SK-N-SH (cell line): ENCODE data around the gene CFAP100. TPM values are rescaled to one million over a fixed set of nuclear protein-coding genes. Genes with fewer than 3 reads are reported as not detected.

Experiments
- CTCF ChIA-PET: fragments of 300-600, 350-600 bp; formaldehyde crosslinking; extraction: SDS; loops from one replicate; lab custom pipeline; 2021; lab: Yijun Ruan, JAX
- POLR2A ChIA-PET: fragments of 350-600 bp; sonication (Branson Sonifier 250); formaldehyde crosslinking; extraction: SDS; loops from one replicate; lab custom pipeline; 2020; ENCODE audit warnings: antibody characterized with exemption, inconsistent platforms; lab: Yijun Ruan, JAX
- DNase-seq: peaks from one replicate; pipeline ENCODE4 v3.0.0; 2012
- H2AFZ ChIP-seq: fragments of 200-600 bp; sonication (generic); 2 replicates; pipeline ENCODE4 v1.8.1; 2016; ENCODE audit warnings: antibody characterized with exemption, mild to moderate bottlenecking, low read depth
- H3F3A ChIP-seq: fragments of 200-600 bp; sonication (generic); replicated peaks from 2 replicates; pipeline ENCODE3; 2016; ENCODE audit warnings: antibody characterized with exemption, mild to moderate bottlenecking; ENCODE audit not compliant: insufficient read depth
- H3K27ac ChIP-seq, 2 experiments: fragments of 200-500 bp in 1 of 2; fragments of 200-600 bp in 1 of 2; sonication (Bioruptor generic) in 1 of 2; sonication (generic), shearing (Covaris generic) in 1 of 2; 2 replicates each; pipeline versions ENCODE4 v1.5.1 to v1.6.1; 2014 to 2016; ENCODE audit warnings: low read depth in 2 of 2, inconsistent platforms in 1 of 2, low read length in 1 of 2, mild to moderate bottlenecking in 1 of 2, mixed read lengths in 1 of 2
- H3K27me3 ChIP-seq: fragments of 200-600 bp; sonication (generic), shearing (Covaris generic); 2 replicates; pipeline ENCODE4 v1.6.1; 2016; ENCODE audit warnings: mixed run types; ENCODE audit not compliant: insufficient read depth
- H3K36me3 ChIP-seq, 2 experiments: fragments of 200-500 bp in 1 of 2; fragments of 200-600 bp in 1 of 2; sonication (Bioruptor generic) in 1 of 2; sonication (generic) in 1 of 2; replicated peaks in 1 of 2; 2 replicates each; pipeline versions ENCODE3 to v1.5.1; 2014 to 2016; ENCODE audit warnings: low read length in 1 of 2, mild to moderate bottlenecking in 1 of 2; ENCODE audit not compliant: insufficient read depth in 2 of 2, control insufficient read depth in 1 of 2
- H3K4me1 ChIP-seq, 2 experiments: fragments of 200-500 bp in 1 of 2; fragments of 200-600 bp in 1 of 2; sonication (Bioruptor generic) in 1 of 2; sonication (generic), shearing (Covaris generic) in 1 of 2; 2 replicates each; pipeline versions ENCODE4 v1.5.1 to v1.6.1; 2014 to 2016; ENCODE audit warnings: low read depth in 1 of 2, low read length in 1 of 2, mixed run types in 1 of 2; ENCODE audit not compliant: insufficient read depth in 2 of 2, control insufficient read depth in 1 of 2
- H3K4me2 ChIP-seq: fragments of 200-600 bp; sonication (generic), shearing (Covaris generic); 2 replicates; pipeline ENCODE4 v1.6.1; 2017; ENCODE audit warnings: mixed run types
- H3K4me3 ChIP-seq, 2 experiments: fragments of 200-500 bp in 1 of 2; fragments of 200-600 bp in 1 of 2; sonication (Bioruptor generic) in 1 of 2; sonication (generic), shearing (Covaris generic) in 1 of 2; 2 replicates each; pipeline versions ENCODE4 v1.5.1 to v1.8.1; 2014 to 2016; ENCODE audit warnings: low read depth in 2 of 2, inconsistent platforms in 1 of 2, low read length in 1 of 2, mild to moderate bottlenecking in 1 of 2, mixed read lengths in 1 of 2, moderate library complexity in 1 of 2
- H3K79me2 ChIP-seq: fragments of 200-600 bp; sonication (generic); 2 replicates; pipeline ENCODE4 v1.8.1; 2017; ENCODE audit warnings: mild to moderate bottlenecking; ENCODE audit not compliant: insufficient read depth
- H3K9ac ChIP-seq: fragments of 200-600 bp; sonication (generic); 2 replicates; pipeline ENCODE4 v1.6.1; 2017; ENCODE audit warnings: mixed run types
- H3K9me2 ChIP-seq: fragments of 200-600 bp; sonication (generic); 2 replicates; pipeline ENCODE4 v1.6.1; 2017; ENCODE audit warnings: mixed run types
- H3K9me3 ChIP-seq: fragments of 200-600 bp; sonication (generic); 2 replicates; pipeline ENCODE4 v1.6.1; 2017; ENCODE audit warnings: mixed run types, mild to moderate bottlenecking, moderate library complexity
- H4K20me1 ChIP-seq: fragments of 200-600 bp; sonication (generic); 2 replicates; pipeline ENCODE4 v1.6.1; 2017; ENCODE audit warnings: mild to moderate bottlenecking, mixed run types; ENCODE audit not compliant: insufficient read depth
- CHD2 ChIP-seq: fragments of 150-350 bp; IDR thresholded peaks from 2 replicates; pipeline ENCODE4 v1.6.1; 2018; ENCODE audit warnings: low read length; ENCODE audit not compliant: partially characterized antibody
- EP300 ChIP-seq, 2 experiments: IDR thresholded peaks; 2 replicates each; pipeline versions ENCODE4 v1.4.0 to v1.6.1; 2012; ENCODE audit warnings: borderline replicate concordance in 1 of 2, low read depth in 1 of 2, low read length in 1 of 2
- EZH2phosphoT487 ChIP-seq: fragments of 200-600 bp; sonication (generic); IDR thresholded peaks from 2 replicates; pipeline ENCODE4 v1.6.1; 2017; ENCODE audit warnings: low read depth, mixed run types, mild to moderate bottlenecking, antibody characterized with exemption, moderate library complexity, borderline replicate concordance
- FOSL2 ChIP-seq: IDR thresholded peaks from 2 replicates; pipeline ENCODE4 v1.4.0; 2012; ENCODE audit warnings: low read depth, mild to moderate bottlenecking, moderate library complexity, borderline replicate concordance
- FOXJ3 ChIP-seq: sonication (generic); formaldehyde crosslinking; IDR thresholded peaks from 2 replicates; pipeline ENCODE4 v1.5.1; 2020; ENCODE audit warnings: mild to moderate bottlenecking, missing genetic modification reagents
- GATA2 ChIP-seq: sonication (generic); formaldehyde crosslinking; IDR thresholded peaks from 2 replicates; pipeline ENCODE4 v1.5.0; 2020; ENCODE audit warnings: mild to moderate bottlenecking, missing genetic modification reagents
- JUND ChIP-seq: IDR thresholded peaks from 2 replicates; pipeline ENCODE4 v1.4.0; 2012
- MAX ChIP-seq: IDR thresholded peaks from 2 replicates; pipeline ENCODE4 v1.4.0; 2012; ENCODE audit warnings: low read depth
- MXI1 ChIP-seq: IDR thresholded peaks from 2 replicates; pipeline ENCODE4 v1.6.1; 2012; ENCODE audit warnings: mild to moderate bottlenecking, low read depth, low read length, improper control_type of control experiment
- NFIC ChIP-seq: IDR thresholded peaks from 2 replicates; pipeline ENCODE4 v1.4.0; 2012; ENCODE audit warnings: borderline replicate concordance
- RAD21 ChIP-seq: IDR thresholded peaks from 2 replicates; pipeline ENCODE4 v1.6.1; 2012; ENCODE audit warnings: mild to moderate bottlenecking, low read length
- RCOR1 ChIP-seq: fragments of 150-350 bp; IDR thresholded peaks from 2 replicates; pipeline ENCODE4 v1.6.1; 2017; ENCODE audit warnings: antibody characterized with exemption, low read length
- REST ChIP-seq: IDR thresholded peaks from 2 replicates; pipeline ENCODE4 v1.6.1; 2012; ENCODE audit warnings: mild to moderate bottlenecking, low read depth, low read length, moderate library complexity
- RFX5 ChIP-seq: IDR thresholded peaks from 2 replicates; pipeline ENCODE4 v1.6.1; 2012; ENCODE audit warnings: mild to moderate bottlenecking, improper control_type of control experiment, low read length
- RXRA ChIP-seq: IDR thresholded peaks from 2 replicates; pipeline ENCODE4 v1.4.0; 2012; ENCODE audit warnings: low read depth, mild to moderate bottlenecking, borderline replicate concordance
- SIN3A ChIP-seq: IDR thresholded peaks from 2 replicates; pipeline ENCODE4 v1.6.1; 2012; ENCODE audit warnings: low read depth, mild to moderate bottlenecking, low read length, moderate library complexity, borderline replicate concordance
- TAF1 ChIP-seq: IDR thresholded peaks from 2 replicates; pipeline ENCODE4 v1.6.1; 2012; ENCODE audit warnings: low read depth, mild to moderate bottlenecking, low read length, moderate library complexity, borderline replicate concordance
- TCF12 ChIP-seq: IDR thresholded peaks from 2 replicates; pipeline ENCODE4 v1.4.0; 2012
- TEAD4 ChIP-seq: IDR thresholded peaks from 2 replicates; pipeline ENCODE4 v1.4.0; 2012; ENCODE audit warnings: mild to moderate bottlenecking, borderline replicate concordance; ENCODE audit not compliant: insufficient read depth
- YY1 ChIP-seq: IDR thresholded peaks from 2 replicates; pipeline ENCODE4 v1.4.0; 2012; ENCODE audit warnings: low read depth, mild to moderate bottlenecking
- WGBS: methylation state at CpG from one replicate; pipeline ENCODE4 v1.1.6; 2017; ENCODE audit warnings: low lambda C conversion rate; 5-methylcytosine and 5-hydroxymethylcytosine counted together
- polyA plus RNA-seq, 3 experiments: library from polyadenylated mRNA; depleted of rRNA; stranded (reverse); fragments of >200 nt; gene quantifications; 2 replicates each; pipeline ENCODE4 v1.2.3, GENCODE V29; 2012

Gene CFAP100
- polyA plus RNA-seq, 1 of the 3 experiments (the other 2 are of a cell fraction) = not detected

- WGBS = 96% methylated on average over 9 of the region's 9 CpGs
- CTCF ChIA-PET = no interaction called here
- POLR2A ChIA-PET = no interaction called here
These were observed 65.0 kb downstream of the CFAP100 start for GRCh38 chr3:126459763-126460127.

GRCh38 chr3:126460381-126460780 lies 65.7 kb downstream of the CFAP100 start:
- no peak for DNase-seq
- no peaks in the 10 kb centered on the region for H3K27me3 ChIP-seq
- H3K4me2 ChIP-seq = no peak overlapping the region
- H3K27ac ChIP-seq = no peak overlapping the region
- peaks cover 5% of the 10 kb centered on the region; the same call in 1 of the 2 replicates for H3K79me2 ChIP-seq
- no peak overlapping the region for H2AFZ ChIP-seq
- H3K9me3 ChIP-seq = no peaks in the 10 kb centered on the region
- H3K4me3 ChIP-seq = no peak overlapping the region
- H3K36me3 ChIP-seq = peaks cover 45 to 85% of the 10 kb centered on the region in 2 experiments
- H3K9me2 ChIP-seq = no peaks in the 10 kb centered on the region
- H3K4me1 ChIP-seq = peaks cover 0 to 2% of the 10 kb centered on the region in 2 experiments; a peak in 1 of 4 replicates
- POLR2A ChIA-PET = no interaction called here
- H3K9ac ChIP-seq = no peak overlapping the region
- CTCF ChIA-PET = no interaction called here
- H4K20me1 ChIP-seq = peaks cover 26% of the 10 kb centered on the region
- WGBS = 83% methylated on average over 6 of the region's 7 CpGs
- no peaks in the 10 kb centered on the region for H3F3A ChIP-seq
- TF ChIP-seq MAX = no peak
- TF ChIP-seq JUND = no peak
- no peak for TF ChIP-seq GATA2
- TF ChIP-seq NFIC = no peak
- TF ChIP-seq RFX5 = no peak
- TF ChIP-seq EZH2phosphoT487 = no peak
- no peak for TF ChIP-seq TCF12
- TF ChIP-seq RCOR1 = no peak
- no peak for TF ChIP-seq EP300 (IDR thresholded peaks at IDR 0.05; ENCODE audit: borderline replicate concordance in 1 of 2, low read depth in 1 of 2, low read length in 1 of 2)
- TF ChIP-seq SIN3A = no peak
- TF ChIP-seq TEAD4 = no peak
- TF ChIP-seq CHD2 = no peak
- TF ChIP-seq RXRA = no peak
- TF ChIP-seq FOSL2 = no peak

More at GRCh38 chr3:126459763-126460127, 65.0 kb downstream of the CFAP100 start:
- Histone ChIP-seq H3K9me3 (no peaks in the 10 kb centered on the region), H3K27ac (no peak overlapping the region), H3K27me3 (no peaks in the 10 kb centered on the region), H4K20me1 (peaks cover 29% of the 10 kb centered on the region), H2AFZ (no peak overlapping the region), H3K4me2 (no peak overlapping the region), H3F3A (no peaks in the 10 kb centered on the region), H3K36me3 (peaks cover 49 to 85% of the 10 kb centered on the region in 2 experiments), H3K4me1 (peaks cover 0 to 2% of the 10 kb centered on the region in 2 experiments; a peak in 1 of 4 replicates), H3K9me2 (no peaks in the 10 kb centered on the region), H3K9ac (no peak overlapping the region), H3K79me2 (peaks cover 8% of the 10 kb centered on the region; the same call in 1 of the 2 replicates), H3K4me3 (no peak overlapping the region)
- no peak for DNase-seq
- TF ChIP-seq REST (no peak), TAF1 (no peak), MXI1 (no peak), SIN3A (no peak), RAD21 (no peak), YY1 (no peak), GATA2 (no peak), FOXJ3 (CRISPR knock-in tag) (no peak), FOSL2 (no peak)
